Head of caudate nucleus (tissue), 42 donors: ENCODE results near the gene EIF2S1.
"Not testable (repeated sequence)": the region's sequence is repeated elsewhere in the genome, so short reads cannot be mapped to it uniquely, and the experiment has no call there.

Source experiments
- DNase-seq, 42 donors: peaks; one replicate each; pipeline versions ENCODE4 v3.0.0 to v3.0.0-alpha.2; 2020 to 2021; ENCODE audit warnings: mixed read lengths in 7 of 42
- intact Hi-C: fragments of 100-400 bp; cut with DNase I; formaldehyde crosslinking; loops from one replicate; pipeline ENCODE4 v1.15.0; 2022

The EIF2S1 gene

GRCh38 chr14:67400434-67400833 is 40.3 kb downstream of the EIF2S1 start:
- intact Hi-C loops, result no loop called here
- peak in 1 of 42 donors; percentile 8 for DNase-seq

GRCh38 chr14:67405771-67406170 is 45.6 kb downstream of the EIF2S1 start:
- DNase-seq, result peak in 1 of 42 donors; percentile 12
- intact Hi-C loops, result no loop called here

- DNase-seq, intact Hi-C loops: not testable (repeated sequence)
Measured at GRCh38 chr14:67408122-67408801, 48.1 kb downstream of the EIF2S1 start.

GRCh38 chr14:67409461-67409860 is 49.3 kb downstream of the EIF2S1 start:
- no peak for DNase-seq
- intact Hi-C loops, result no loop called here

GRCh38 chr14:67410313-67410712 is 50.2 kb downstream of the EIF2S1 start:
- intact Hi-C loops, result no loop called here
- DNase-seq, result no peak

GRCh38 chr14:67411370-67411769 is 51.2 kb downstream of the EIF2S1 start:
- intact Hi-C loops, result no loop called here
- no peak for DNase-seq

- intact Hi-C loops, result no loop called here
- peak in 8 of 42 donors; percentile 6 to 42 (median 20) for DNase-seq
Measured at GRCh38 chr14:67411820-67412421, 51.8 kb downstream of the EIF2S1 start, which contains the start of gene PLEK2. TSS of gene PLEK2 (minus strand) at chr14:67412165. CDS start at chr14:67412059, 106 bp downstream.

GRCh38 chr14:67413806-67414769 is 54.0 kb downstream of the EIF2S1 start:
- DNase-seq, result peak in 3 of 42 donors; percentile 6 to 63 (median 24)
- intact Hi-C loops, result no loop called here

GRCh38 chr14:67415610-67416009 is 55.5 kb downstream of the EIF2S1 start:
- intact Hi-C loops, DNase-seq: not testable (repeated sequence)

GRCh38 chr14:67416085-67416484 is 56.0 kb downstream of the EIF2S1 start:
- DNase-seq, result no peak
- intact Hi-C loops, result no loop called here

GRCh38 chr14:67416810-67417209 is 56.7 kb downstream of the EIF2S1 start:
- DNase-seq, result no peak
- intact Hi-C loops, result no loop called here

- no peak for DNase-seq
- intact Hi-C loops, result no loop called here
Measured at GRCh38 chr14:67417633-67418032, 57.5 kb downstream of the EIF2S1 start.

- no peak for DNase-seq
- intact Hi-C loops, result no loop called here
Measured at GRCh38 chr14:67418401-67419191, 58.5 kb downstream of the EIF2S1 start.

- intact Hi-C loops, result loop anchor here (10.0 kb wide), 1 partner anchor 245 kb away; no protein-coding TSS in a partner anchor
- peak in 3 of 42 donors; percentile 16 to 38 (median 36) for DNase-seq
Measured at GRCh38 chr14:67420102-67420739, 60.1 kb downstream of the EIF2S1 start.

- intact Hi-C loops, result loop anchor here (10.0 kb wide), 1 partner anchor 243 kb away; no protein-coding TSS in a partner anchor
Measured at GRCh38 chr14:67421356-67422224, 61.5 kb downstream of the EIF2S1 start.

GRCh38 chr14:67423424-67423823 is 63.3 kb downstream of the EIF2S1 start:
- intact Hi-C loops, result loop anchor here (10.0 kb wide), 1 partner anchor 241 kb away; no protein-coding TSS in a partner anchor
- DNase-seq, result no peak

More at GRCh38 chr14:67421356-67422224, 61.5 kb downstream of the EIF2S1 start:
- no peak for DNase-seq

GRCh38 chr14:67424539-67424938 is 64.4 kb downstream of the EIF2S1 start:
- DNase-seq, result no peak
- intact Hi-C loops, result loop anchor here (10.0 kb wide), 1 partner anchor 240 kb away; no protein-coding TSS in a partner anchor
